HG03575 (cell line): ENCODE measurements around the gene PDK1.
"Not testable (repeated sequence)": the region's sequence is repeated elsewhere in the genome, so short reads cannot be mapped to it uniquely, and the experiment has no call there.

ENCODE experiments used
- ATAC-seq: cut with Tn5 transposase; IDR thresholded peaks from one replicate; pipeline ENCODE4 v1.9.1; 2021; ENCODE audit not compliant: unreplicated experiment, insufficient number of reproducible peaks, low FRiP score; ENCODE audit errors: extremely low read depth

Gene PDK1

GRCh38 chr2:172586245-172586891 is 30.5 kb downstream of the PDK1 start:
- ATAC-seq, result no peak

GRCh38 chr2:172587231-172587630 is 31.3 kb downstream of the PDK1 start:
- not testable (repeated sequence) for ATAC-seq

- no peak for ATAC-seq
These were observed 33.0 kb downstream of the PDK1 start for GRCh38 chr2:172588931-172589330.

GRCh38 chr2:172591386-172591785 is 35.5 kb downstream of the PDK1 start:
- ATAC-seq, result not testable (repeated sequence)

GRCh38 chr2:172592190-172592589 is 36.3 kb downstream of the PDK1 start:
- ATAC-seq, result not testable (repeated sequence)

GRCh38 chr2:172596776-172597175 is 40.9 kb downstream of the PDK1 start:
- no peak for ATAC-seq

GRCh38 chr2:172597176-172597842 is 41.4 kb downstream of the PDK1 start:
- ATAC-seq, result no peak

GRCh38 chr2:172599947-172600346 is 44.1 kb downstream of the PDK1 start:
- no peak for ATAC-seq

GRCh38 chr2:172600557-172601008 is 44.7 kb downstream of the PDK1 start:
- ATAC-seq, result no peak

GRCh38 chr2:172606285-172606684 is 50.4 kb downstream of the PDK1 start:
- no peak for ATAC-seq

GRCh38 chr2:172607379-172607928 is 51.6 kb downstream of the PDK1 start:
- no peak for ATAC-seq

GRCh38 chr2:172609488-172609887 is 53.6 kb downstream of the PDK1 start:
- ATAC-seq, result no peak

GRCh38 chr2:172612051-172612450 is 56.2 kb downstream of the PDK1 start:
- no peak for ATAC-seq

GRCh38 chr2:172613040-172613439 is 57.1 kb downstream of the PDK1 start:
- ATAC-seq, result no peak

GRCh38 chr2:172613615-172614231 is 57.8 kb downstream of the PDK1 start:
- no peak for ATAC-seq

- no peak for ATAC-seq
These were observed 59.0 kb downstream of the PDK1 start for GRCh38 chr2:172614932-172615331.

GRCh38 chr2:172615727-172616261 is 59.9 kb downstream of the PDK1 start:
- no peak for ATAC-seq

- no peak for ATAC-seq
These were observed 61.2 kb downstream of the PDK1 start for GRCh38 chr2:172617115-172617514.

GRCh38 chr2:172623249-172623965 is 67.5 kb downstream of the PDK1 start:
- no peak for ATAC-seq
